DOHH2 (cell line): ENCODE data around the gene CRADD.
"Not testable (repeated sequence)": the region's sequence is repeated elsewhere in the genome, so short reads cannot be mapped to it uniquely, and the experiment has no call there.

Experiments used
- H3F3A ChIP-seq: fragments of 200-600 bp; sonication (generic), shearing (Covaris generic); 2 replicates; pipeline ENCODE4 v1.6.0; 2016; ENCODE audit warnings: antibody characterized with exemption, mild to moderate bottlenecking; ENCODE audit not compliant: control insufficient read depth, insufficient read depth
- H3K27ac ChIP-seq: fragments of 200-600 bp; sonication (generic); 2 replicates; pipeline ENCODE4 v1.5.1; 2014; ENCODE audit warnings: low read depth, mild to moderate bottlenecking, low read length, moderate library complexity
- H3K27me3 ChIP-seq: fragments of 200-600 bp; sonication (generic); 2 replicates; pipeline ENCODE4 v1.6.1; 2014; ENCODE audit warnings: mild to moderate bottlenecking, low read length, mixed read lengths; ENCODE audit not compliant: control insufficient read depth
- H3K36me3 ChIP-seq: fragments of 200-600 bp; sonication (generic); 2 replicates; pipeline ENCODE4 v1.6.1; 2014; ENCODE audit warnings: mild to moderate bottlenecking, low read length, moderate library complexity, mixed read lengths; ENCODE audit not compliant: control insufficient read depth
- H3K4me1 ChIP-seq: fragments of 200-600 bp; sonication (generic); 2 replicates; pipeline ENCODE4 v1.6.1; 2014; ENCODE audit warnings: mild to moderate bottlenecking, low read length, mixed read lengths; ENCODE audit not compliant: control insufficient read depth
- H3K4me2 ChIP-seq: fragments of 200-600 bp; sonication (generic); 2 replicates; pipeline ENCODE4 v1.6.0; 2014; ENCODE audit warnings: mild to moderate bottlenecking, low read length, moderate library complexity
- H3K4me3 ChIP-seq: fragments of 200-600 bp; sonication (generic); 2 replicates; pipeline ENCODE4 v1.5.1; 2014; ENCODE audit warnings: mild to moderate bottlenecking, low read length, mixed read lengths
- H3K79me2 ChIP-seq: fragments of 200-600 bp; sonication (generic); 2 replicates; pipeline ENCODE4 v1.6.1; 2014; ENCODE audit warnings: mild to moderate bottlenecking, low read length, mixed read lengths; ENCODE audit not compliant: control insufficient read depth
- H3K9me2 ChIP-seq: fragments of 200-600 bp; sonication (generic); replicated peaks from 2 replicates; pipeline ENCODE4 v1.6.1; 2014; ENCODE audit warnings: mild to moderate bottlenecking, low read length, mixed read lengths; ENCODE audit not compliant: control insufficient read depth
- H3K9me3 ChIP-seq: fragments of 200-600 bp; sonication (generic); 2 replicates; pipeline ENCODE4 v1.6.1; 2014; ENCODE audit warnings: antibody characterized with exemption, low read length, mixed read lengths; ENCODE audit not compliant: control insufficient read depth, insufficient read depth
- H4K20me1 ChIP-seq: fragments of 200-600 bp; sonication (generic); 2 replicates; pipeline ENCODE4 v1.6.0; 2014; ENCODE audit warnings: low read depth, mild to moderate bottlenecking, antibody characterized with exemption, low read length, moderate library complexity; ENCODE audit not compliant: control insufficient read depth, insufficient read depth
- EZH2phosphoT487 ChIP-seq: fragments of 200-600 bp; sonication (generic); IDR thresholded peaks from 2 replicates; pipeline ENCODE4 v1.6.1; 2017; ENCODE audit warnings: borderline replicate concordance, mild to moderate bottlenecking, antibody characterized with exemption, low read length, moderate library complexity, mixed read lengths
- TF ChIP-seq, protein P1 (sequence below): fragments of 200-600 bp; sonication (generic); IDR thresholded peaks from one replicate; pipeline ENCODE4 v1.5.1; 2014; ENCODE audit warnings: antibody characterized with exemption, mild to moderate bottlenecking, low read depth, low read length; ENCODE audit not compliant: poor library complexity, severe bottlenecking

CRADD gene

DNA sequence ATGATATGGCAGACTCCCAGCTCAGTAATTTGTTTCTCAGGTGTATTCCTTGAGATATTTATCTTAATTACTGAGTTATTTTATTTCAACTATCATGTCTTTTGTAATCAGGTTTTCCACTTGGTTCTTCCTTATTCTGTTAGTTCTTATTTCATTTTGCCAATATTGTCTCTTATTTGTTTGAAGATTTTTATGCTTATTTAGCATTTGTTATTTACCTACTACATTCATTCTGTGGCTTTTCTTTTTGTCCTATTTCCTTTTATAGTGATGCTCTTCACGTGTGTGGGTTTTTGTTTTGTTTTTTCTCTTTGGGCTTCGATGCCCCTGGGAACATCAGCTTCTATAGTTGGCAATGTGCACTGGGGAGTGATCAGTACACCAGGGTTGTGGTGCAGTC lies 40.5 kb upstream of the CRADD start:
- Histone ChIP-seq H3K9me2 (no peaks in the 10 kb centered on the region), H3K4me3 (no peak overlapping the region), H3K79me2 (no peaks in the 10 kb centered on the region), H3K36me3 (no peaks in the 10 kb centered on the region), H3F3A (no peaks in the 10 kb centered on the region), H3K27me3 (peaks cover 16% of the 10 kb centered on the region), H3K4me1 (no peaks in the 10 kb centered on the region), H3K9me3 (peaks cover 7% of the 10 kb centered on the region; the same call in 1 of the 2 replicates), H4K20me1 (no peaks in the 10 kb centered on the region), H3K27ac (no peak overlapping the region), H3K4me2 (no peak overlapping the region)
- TF ChIP-seq, protein P1, sequence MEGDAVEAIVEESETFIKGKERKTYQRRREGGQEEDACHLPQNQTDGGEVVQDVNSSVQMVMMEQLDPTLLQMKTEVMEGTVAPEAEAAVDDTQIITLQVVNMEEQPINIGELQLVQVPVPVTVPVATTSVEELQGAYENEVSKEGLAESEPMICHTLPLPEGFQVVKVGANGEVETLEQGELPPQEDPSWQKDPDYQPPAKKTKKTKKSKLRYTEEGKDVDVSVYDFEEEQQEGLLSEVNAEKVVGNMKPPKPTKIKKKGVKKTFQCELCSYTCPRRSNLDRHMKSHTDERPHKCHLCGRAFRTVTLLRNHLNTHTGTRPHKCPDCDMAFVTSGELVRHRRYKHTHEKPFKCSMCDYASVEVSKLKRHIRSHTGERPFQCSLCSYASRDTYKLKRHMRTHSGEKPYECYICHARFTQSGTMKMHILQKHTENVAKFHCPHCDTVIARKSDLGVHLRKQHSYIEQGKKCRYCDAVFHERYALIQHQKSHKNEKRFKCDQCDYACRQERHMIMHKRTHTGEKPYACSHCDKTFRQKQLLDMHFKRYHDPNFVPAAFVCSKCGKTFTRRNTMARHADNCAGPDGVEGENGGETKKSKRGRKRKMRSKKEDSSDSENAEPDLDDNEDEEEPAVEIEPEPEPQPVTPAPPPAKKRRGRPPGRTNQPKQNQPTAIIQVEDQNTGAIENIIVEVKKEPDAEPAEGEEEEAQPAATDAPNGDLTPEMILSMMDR: no peak
- TF ChIP-seq EZH2phosphoT487: no peak

DNA sequence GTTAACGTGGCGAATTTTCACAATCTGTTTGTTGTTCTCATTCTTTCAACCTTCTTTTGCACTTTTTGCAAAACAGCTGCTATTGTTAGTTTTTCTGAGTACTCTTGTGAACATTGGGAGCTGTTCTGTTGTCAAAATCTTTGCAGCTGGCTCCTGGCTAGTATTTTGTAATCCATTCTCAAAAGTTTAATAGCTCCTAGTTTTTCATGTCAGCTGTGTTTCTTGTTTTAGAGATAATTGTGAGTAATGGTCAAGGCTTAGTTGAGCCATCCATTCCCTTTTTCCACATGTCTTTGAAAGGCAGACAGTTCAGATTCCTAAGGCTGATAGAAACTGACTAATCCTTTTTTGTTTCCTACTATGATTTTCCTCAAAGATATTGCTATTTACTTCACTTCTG lies 39.1 kb upstream of the CRADD start:
- Histone ChIP-seq H3K36me3 (no peaks in the 10 kb centered on the region), H3K79me2 (no peaks in the 10 kb centered on the region), H3F3A (no peaks in the 10 kb centered on the region), H3K9me2 (no peaks in the 10 kb centered on the region), H3K27me3 (peaks cover 16% of the 10 kb centered on the region), H4K20me1 (no peaks in the 10 kb centered on the region), H3K4me2 (no peak overlapping the region), H3K27ac (no peak overlapping the region), H3K4me3 (no peak overlapping the region), H3K9me3 (no peaks in the 10 kb centered on the region), H3K4me1 (no peaks in the 10 kb centered on the region)
- TF ChIP-seq, protein P1: no peak
- TF ChIP-seq EZH2phosphoT487: no peak

DNA sequence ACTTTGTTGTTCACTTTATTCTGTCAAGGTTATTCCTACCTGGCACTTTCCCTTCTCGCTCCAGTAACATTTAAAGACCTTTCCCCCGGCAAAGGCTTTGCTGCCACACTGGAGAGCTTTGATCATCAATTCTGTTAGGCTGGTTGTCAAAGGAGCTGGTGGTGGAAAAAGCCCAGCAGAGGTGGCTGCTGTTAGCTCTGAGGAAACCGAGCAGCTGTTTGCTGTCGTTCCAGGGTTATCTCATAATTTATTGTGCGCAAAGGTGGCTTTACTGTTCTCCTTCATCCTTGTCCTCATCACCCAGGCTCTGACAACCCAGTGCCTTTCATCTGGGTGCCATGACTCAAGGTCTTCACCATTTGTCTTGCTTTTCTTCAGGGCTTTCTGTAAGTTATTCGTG lies 38.2 kb upstream of the CRADD start:
- H3F3A ChIP-seq: no peaks in the 10 kb centered on the region
- no peak overlapping the region for H3K4me2 ChIP-seq
- no peaks in the 10 kb centered on the region for H3K9me2 ChIP-seq
- H3K4me3 ChIP-seq: no peak overlapping the region
- H4K20me1 ChIP-seq: no peaks in the 10 kb centered on the region
- no peaks in the 10 kb centered on the region for H3K9me3 ChIP-seq
- TF ChIP-seq, protein P1: no peak
- no peak for TF ChIP-seq EZH2phosphoT487
- peaks cover 16% of the 10 kb centered on the region for H3K27me3 ChIP-seq
- no peaks in the 10 kb centered on the region for H3K36me3 ChIP-seq
- H3K27ac ChIP-seq: no peak overlapping the region
- no peaks in the 10 kb centered on the region for H3K79me2 ChIP-seq
- no peaks in the 10 kb centered on the region for H3K4me1 ChIP-seq

DNA sequence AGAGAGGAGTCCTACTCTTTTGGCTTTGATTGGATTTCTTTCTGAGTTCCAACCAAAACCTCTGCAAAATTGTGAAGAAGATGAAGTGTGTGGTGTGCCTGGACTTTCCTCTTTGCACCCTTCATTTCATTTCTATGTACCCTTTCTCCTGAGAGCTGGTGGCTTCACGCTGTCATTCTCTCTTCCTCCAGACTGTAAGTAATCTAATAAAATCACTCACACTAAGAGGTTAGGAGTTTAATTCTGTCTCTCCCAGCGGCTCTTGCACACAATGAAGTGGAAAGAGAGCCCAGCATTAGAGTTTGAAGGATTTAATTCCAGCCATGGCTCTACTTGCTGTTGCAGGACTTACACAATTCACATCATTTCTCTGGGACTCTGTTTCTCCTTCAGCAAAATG lies 37.8 kb upstream of the CRADD start:
- H3K9me3 ChIP-seq: no peaks in the 10 kb centered on the region
- H3F3A ChIP-seq: no peaks in the 10 kb centered on the region
- H3K36me3 ChIP-seq: no peaks in the 10 kb centered on the region
- H3K9me2 ChIP-seq: no peaks in the 10 kb centered on the region
- no peak overlapping the region for H3K27ac ChIP-seq
- H4K20me1 ChIP-seq: no peaks in the 10 kb centered on the region
- peaks cover 16% of the 10 kb centered on the region for H3K27me3 ChIP-seq
- no peak for TF ChIP-seq EZH2phosphoT487
- TF ChIP-seq, protein P1: no peak
- H3K4me2 ChIP-seq: no peak overlapping the region
- no peaks in the 10 kb centered on the region for H3K4me1 ChIP-seq
- H3K4me3 ChIP-seq: no peak overlapping the region
- no peaks in the 10 kb centered on the region for H3K79me2 ChIP-seq

DNA sequence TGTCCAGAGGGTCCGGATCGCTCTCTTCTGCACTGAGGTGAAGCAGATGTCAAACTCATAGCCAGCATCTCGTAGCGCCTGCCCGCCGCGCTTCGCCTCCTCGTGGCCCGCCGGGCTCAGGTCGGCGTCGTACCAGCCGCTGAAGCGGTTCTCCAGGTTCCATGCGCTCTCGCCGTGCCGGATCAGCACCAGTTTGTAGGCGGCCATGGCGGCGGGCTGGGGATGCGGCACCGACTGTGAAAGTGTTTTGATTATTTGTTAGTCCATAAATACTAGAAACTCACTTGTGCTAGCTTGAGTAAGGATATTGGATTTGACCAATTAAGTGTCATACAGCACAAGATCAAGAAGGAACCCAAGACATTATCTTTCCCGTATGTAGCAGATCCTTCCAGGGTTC lies 35.8 kb upstream of the CRADD start:
- H3K9me2 ChIP-seq: not testable (repeated sequence)

More for the DNA sequence above, 35.8 kb upstream of the CRADD start:
- not testable (repeated sequence) for H3K36me3 ChIP-seq, H3K4me2 ChIP-seq, H3K9me3 ChIP-seq, H3F3A ChIP-seq, H3K79me2 ChIP-seq, H3K27ac ChIP-seq, H3K4me1 ChIP-seq, H3K4me3 ChIP-seq, H4K20me1 ChIP-seq
- H3K27me3 ChIP-seq: peaks cover 16% of the 10 kb centered on the region
